HuH-7 (cell line): ENCODE measurements around the gene OVCA2.
"Not testable (repeated sequence)": the region's sequence is repeated elsewhere in the genome, so short reads cannot be mapped to it uniquely, and the experiment has no call there.

Source experiments
- DNase-seq: peaks from one replicate; pipeline ENCODE4 v3.0.0; 2011; ENCODE audit warnings: low spot score

Gene OVCA2

DNA sequence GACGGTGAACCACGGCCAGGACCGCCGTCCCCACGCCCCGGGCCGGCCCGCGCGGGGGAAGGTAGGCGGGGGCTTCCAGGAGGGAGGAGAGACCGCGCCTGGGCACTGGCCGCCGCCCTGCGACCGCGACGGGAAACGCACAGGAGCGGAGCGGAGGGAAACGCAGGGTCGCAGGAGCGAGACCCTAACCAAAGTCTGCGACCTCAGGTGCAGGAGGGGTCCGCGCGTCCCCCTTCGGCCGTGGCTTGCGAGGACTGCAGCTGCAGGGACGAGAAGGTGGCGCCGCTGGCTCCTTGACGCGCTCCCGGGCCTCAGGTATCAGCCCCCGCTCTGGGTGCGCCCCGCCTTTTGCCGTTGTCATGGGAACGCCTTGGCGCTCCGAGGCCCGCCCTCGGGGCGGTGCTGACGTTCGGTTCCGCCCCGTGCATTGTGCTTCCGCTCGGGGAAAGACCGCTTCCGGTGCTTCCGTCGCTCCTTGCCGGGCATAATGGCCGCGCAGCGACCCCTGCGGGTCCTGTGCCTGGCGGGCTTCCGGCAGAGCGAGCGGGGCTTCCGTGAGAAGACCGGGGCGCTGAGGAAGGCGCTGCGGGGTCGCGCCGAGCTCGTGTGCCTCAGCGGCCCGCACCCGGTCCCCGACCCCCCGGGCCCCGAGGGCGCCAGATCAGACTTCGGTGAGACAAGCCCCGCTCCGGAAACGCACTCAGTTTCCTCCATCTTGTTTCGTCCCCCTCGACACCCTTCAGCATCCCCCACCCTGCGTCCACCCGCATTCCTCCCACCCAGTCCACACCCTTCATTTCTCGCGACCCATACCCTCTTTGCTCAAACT, at the start of gene OVCA2:
Gene OVCA2, plus strand, starts transcription at position 462 of the 829 bp plus-strand sequence. Its CDS starts 26 bp downstream, at position 488.
- DNase-seq = peak; percentile 81

DNA sequence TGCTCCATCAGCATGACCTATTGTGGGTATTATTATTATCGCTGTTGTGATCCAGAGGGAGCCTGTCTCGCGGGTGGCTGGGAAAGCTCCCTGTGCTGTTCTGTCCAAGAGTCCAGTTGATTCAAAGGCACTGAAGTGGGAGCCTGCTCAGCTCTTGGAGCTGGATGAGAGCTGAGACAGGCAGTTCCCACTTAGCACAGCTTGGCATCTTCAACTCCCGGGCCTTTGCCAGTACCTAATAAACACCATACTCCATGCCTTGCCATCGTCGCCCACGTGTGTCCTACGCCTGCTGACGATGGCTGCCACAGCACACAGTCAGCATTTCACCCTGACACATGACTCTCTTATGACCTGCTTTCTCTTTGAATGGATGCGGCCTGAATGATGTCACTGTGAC, 49.3 kb upstream of the OVCA2 start:
- DNase-seq = no peak

DNA sequence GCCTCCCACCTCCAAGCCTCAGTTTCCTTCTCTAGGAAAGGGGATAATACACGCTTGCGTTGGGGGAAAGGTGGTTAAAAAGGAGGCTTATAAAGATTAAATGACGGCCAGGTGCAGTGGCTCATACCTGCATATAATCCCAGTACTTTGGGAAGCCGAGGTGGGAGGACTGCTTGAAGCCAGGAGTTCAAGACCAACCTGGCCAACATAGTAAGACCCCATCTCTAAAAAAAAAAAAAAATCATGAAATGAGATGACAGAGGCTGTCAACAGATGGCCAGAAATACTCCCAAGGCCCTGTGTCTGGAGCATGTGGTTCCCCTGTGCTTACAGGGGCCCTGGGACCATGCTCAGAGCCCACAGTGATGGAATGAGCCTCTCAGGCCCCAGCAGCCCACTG, 47.1 kb upstream of the OVCA2 start:
- no peak for DNase-seq

DNA sequence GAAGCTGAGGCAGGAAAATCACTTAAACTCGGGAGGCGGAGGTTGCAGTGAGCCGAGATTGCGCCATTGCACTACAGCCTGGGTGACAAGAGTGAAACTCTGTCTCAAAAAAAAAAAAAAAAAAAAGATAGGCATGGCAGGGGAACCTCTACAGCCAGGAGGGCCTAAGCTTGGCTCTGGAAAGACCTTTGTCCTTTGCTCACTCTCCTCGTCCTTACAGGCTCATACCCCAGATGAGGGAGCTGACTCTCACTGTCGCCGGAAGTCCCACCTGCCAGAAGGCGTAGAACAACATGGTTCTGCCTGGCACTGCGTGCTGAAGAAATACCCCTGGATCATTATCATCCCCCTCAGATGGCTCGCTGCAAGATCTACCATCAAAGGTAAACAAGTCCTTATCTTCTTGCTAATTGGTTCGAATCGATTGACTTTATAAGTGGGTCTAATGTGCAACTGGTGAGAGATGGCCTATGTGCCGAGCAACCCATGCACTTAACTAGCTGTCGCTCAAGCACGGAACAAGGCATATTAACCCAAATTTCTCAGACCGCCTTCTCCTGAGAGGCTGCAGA, 46.4 kb upstream of the OVCA2 start:
- DNase-seq = peak; percentile 73

DNA sequence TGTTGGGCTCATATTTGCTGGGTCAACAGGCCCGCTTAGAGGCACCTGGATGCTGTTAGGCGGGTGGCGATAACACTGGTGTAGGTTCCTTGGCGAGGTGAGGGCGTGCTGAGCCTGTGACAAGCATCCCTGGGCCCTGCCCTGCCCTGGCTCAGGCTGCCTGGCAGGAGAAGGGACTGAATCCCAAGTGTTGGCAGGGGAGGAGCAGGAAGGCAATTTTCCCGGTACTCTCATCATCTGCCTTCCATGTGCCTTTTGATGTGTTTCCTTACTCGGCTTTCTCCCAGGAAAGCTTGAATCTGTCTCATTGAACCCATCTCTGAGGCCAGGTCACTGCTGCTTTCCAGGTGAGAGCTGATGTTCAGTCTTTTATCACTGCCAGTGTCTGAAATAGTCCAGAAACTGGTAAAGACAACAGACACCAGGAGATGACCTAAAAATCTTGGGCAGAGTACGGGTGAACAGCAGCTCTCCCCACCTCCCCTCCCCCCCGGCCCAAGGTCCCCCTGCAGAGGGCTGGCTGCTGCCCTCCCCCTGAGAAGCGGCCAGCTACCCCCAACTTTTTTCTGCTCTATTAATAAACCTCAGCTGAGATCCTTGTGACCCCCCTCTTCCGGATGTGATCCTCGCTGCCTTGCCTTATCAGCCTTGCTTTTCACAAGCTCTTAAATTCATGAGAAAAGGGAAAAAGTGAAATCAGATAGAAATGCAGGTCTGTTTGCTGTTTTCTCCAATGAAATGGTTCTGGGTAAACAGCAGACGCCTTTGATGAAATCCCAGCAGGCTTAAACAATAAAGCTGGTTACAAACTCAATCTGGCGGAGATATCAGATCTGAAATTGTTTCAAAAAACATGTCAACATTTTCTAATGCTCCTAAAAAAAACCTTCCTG, 45.7 kb upstream of the OVCA2 start:
- no peak for DNase-seq

DNA sequence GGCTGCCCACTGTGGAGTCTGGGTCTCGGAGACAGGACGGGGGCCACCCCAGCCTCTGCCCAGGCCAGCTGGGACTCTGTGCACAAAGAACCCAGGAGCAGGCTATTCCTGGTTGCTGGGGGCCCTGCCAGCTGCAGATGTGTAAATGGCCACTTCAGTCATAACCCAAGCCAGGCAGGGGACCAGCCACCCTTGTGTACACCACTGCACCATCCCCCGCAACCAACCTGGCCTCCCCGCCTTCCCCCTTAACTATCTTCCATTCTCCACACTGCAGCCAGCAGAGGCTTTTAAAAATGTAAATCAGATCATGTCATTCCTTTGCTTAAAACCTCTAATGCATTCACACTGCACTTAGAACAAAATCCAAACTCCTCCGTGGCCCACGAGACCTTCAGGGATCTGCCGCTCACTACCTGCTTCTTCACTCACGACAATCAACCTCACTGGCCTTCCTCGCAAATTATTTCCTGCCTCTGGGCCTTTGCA, 45.0 kb upstream of the OVCA2 start:
- DNase-seq = no peak

DNA sequence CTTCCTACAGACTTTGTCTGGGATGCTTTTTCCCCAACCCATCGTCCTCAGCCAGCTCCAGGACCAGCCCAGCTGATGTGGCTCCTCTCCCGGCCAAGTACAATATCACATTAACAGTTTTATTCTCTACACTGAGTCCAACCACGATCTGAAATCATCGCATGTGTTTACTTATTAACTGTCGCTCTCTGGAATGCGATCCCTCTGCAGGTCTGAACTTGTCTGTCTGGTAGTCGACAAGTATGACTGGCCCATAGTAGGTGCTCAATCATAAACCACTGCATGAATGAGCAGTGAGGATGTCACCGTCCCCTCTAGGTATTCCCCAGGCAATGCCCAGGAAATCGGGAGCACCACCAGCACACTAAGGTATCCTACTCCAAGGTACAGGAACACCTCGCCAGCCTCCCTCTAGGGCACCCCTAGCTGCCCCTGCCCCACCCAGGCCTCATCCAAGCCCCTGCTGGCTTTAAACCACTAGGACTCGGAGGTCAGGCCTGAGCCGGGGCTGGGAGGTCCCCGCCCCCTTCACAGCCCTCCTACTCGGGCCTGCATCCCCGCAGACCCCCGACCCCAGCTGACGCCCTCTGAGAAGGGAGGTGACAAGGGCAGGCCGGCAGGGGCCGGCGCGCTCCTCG, 44.4 kb upstream of the OVCA2 start:
- DNase-seq = peak; percentile 50

DNA sequence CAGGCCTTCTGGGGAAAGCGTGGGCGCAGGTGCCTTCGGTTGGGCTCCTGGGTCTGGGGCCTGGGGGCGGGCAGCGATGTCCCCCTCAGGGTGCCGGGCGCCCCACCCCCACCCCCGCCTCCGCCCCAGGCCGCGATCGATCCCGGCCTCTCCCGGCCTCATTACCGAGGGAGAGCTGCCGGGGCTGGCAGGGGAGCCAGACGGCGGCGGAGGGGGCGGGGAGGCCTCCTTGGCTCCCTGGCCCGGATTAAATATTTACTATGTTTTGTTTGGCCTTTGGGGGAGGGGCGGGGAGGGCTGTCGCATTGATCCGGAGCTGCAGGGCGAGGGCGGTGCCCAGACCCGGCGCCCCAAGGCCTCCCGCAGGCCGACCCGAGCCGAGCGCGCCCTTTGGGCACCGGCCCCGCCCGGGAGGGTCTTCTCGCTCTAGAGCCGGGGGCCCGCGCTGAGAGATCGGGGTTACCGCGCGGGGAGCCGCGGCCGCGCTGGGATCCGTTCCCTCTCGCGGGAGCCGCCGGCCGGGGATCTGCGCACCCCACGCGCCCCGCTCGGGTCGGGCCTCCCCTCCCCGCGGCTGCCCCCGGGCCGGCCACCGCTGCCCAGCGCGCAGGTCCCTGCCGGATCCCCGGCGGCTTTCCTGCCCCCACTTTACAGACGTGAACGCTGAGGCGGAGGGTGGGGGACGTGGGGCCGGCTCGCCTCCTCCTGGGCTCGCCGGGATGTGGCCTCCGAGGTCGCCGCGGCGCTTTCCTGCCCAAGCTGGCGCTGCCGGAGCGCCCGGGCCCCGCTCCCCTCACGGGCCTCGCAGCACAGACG, 43.7 kb upstream of the OVCA2 start:
- DNase-seq = peak; percentile 90

DNA sequence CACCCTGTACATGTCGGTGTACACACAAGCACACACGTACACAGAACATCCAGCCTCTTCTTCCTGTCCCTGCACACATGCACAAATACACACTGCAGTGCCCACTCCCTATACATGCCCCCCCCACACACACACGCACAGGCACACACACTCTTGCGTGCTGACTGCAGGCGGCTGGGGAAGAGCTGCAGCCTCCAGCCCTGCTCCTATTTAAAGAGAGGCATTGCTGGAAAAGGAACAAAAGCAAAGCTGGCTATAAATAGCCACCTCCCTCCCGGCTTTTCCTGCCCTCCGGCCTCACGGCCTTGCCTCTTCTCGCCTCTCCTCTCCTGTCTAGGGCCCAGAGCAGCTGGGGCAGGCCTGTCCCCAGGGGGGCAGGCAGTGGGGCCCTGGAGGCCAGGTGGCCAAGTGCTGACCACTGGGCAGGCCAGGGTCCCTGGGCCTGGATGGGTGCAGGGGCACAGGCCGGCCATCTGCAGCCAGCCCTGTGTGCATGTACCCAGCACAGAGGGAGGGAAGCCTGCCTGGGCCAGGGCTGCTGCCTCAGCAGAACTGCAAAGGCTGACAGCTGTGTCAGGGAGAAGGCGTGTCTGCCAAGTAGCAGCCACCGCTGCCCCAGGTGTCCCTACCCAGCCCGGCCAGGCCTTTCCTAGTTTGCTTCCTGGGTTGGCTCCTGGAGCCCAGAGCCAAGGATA, 42.1 kb upstream of the OVCA2 start:
- DNase-seq = peak; percentile 48

DNA sequence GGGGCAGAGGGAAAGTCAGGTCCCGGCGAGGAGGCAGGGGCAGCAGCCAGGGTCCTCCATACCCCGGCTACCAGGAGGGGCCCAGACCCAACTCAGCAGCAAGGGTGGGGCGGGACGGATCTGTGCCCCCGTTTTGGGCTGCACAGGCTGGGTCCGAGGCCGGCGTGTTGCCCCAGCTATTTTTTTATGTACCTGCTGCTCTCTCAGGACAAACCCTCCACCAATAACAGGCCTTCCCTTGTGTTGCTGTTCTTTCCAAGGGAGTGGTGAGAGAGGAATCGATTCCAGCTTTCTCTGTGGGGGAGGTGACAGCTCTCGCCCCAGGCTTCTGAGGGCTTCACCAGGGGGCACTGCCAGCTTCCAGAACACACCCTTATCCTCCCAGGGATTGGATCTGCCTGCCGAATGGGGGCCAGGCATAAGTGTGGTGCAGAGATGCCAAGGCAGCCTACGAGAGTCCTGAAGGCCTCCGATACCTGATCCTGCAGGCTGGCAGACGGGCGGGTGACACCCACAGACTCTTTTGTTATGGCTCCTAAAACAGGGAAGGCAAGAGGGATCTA, 39.0 kb upstream of the OVCA2 start:
- no peak for DNase-seq

DNA sequence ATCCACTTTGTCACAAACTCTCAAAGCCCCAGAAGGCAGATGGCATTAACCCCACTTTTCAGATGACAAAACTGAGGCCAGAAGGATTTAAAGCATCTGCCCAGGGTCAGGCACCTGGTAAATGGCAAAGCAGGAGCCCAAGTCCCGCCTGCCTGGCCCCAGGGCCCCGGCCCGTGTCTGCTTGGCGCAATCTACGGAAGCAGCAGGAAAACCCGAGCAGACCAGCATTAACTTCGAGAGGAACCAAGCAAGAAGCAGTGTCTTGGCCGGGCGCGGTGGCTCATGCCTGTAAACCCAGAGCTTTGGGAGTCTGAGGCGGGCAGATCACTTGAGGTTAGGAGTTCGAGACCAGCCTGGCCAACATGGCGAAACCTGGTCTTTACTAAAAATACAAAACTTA, 38.3 kb upstream of the OVCA2 start:
- no peak for DNase-seq

DNA sequence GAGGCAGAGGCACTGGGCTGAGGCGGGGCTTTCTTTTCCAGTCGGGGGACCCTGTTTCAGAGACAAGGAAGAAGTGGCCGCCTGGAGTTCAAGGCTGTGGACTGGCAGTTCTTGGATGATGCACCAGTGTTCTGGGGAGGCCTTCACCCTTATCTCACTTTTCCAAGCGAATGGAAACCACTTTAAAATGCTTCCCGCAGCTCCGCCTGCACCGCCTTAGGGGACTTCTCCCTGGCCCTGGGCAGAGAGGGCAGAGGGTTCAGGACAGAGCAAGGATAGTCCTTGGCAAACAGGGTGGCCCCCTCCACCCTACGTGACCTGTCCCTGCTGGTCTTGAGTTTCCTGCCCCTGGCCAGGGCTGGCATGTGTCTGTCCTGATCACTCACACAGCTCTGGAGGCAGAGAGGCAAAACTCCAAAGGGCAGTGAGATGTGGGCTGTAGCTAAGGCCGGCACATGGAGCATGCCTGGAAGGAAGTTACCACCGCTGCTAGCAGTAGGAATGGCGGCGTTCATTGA, 37.3 kb upstream of the OVCA2 start:
- no peak for DNase-seq

DNA sequence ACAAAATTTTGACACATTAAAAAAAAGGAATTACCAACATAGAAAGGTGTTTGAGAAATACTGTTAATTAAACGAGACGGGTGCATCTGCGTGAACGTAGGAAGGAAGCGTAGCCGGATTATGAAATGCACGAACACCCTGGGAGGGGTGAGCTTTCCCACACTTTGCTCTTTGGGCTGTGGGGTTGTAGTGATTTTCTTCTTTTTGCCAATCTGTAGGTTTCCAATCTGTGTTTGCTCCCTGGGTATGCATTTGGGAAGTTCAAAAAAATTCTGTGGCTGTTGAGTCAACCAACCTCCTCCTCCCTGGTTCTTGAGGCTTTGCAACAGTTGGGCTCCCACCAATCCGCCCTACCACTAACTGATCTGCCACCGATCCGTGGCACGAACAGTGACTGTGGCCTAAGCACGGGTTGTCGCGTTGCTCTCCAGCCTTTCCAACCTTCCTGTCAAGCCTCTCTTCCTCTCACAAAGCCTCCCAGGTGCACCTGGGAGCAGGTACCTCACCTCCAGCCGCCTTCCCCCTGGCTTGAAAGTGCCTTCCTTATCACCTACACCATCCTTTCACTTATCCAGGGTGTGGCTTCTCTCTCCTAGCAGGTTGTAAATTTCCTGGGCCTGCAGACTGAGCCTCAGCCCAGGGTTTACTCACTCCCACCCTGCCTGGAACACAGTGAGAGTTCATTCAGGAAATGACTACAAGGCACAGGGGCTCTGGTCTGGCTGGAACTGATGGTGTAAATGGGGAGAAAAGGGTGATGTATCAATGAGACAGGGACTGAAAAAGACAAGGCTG, 33.3 kb upstream of the OVCA2 start:
- no peak for DNase-seq

DNA sequence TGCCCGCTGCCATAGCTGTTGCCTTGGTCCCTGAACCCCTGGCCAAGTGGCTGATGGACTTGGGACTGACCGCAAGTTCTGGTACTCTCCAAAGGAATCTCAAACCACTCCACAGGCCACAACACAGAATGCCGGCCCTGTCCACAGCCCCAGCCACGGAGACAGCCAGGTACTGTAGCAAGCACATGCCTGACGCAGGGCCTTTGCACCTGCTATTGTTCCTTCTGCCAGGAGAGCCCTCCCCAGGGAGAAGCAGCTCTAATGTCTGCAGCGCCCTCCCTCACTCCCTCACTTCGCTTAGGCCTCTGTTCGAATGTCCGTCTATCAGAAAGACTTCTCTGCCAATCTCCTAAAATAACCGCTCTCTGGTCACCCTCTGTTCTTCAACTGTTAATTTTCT, 32.1 kb upstream of the OVCA2 start:
- DNase-seq = no peak

DNA sequence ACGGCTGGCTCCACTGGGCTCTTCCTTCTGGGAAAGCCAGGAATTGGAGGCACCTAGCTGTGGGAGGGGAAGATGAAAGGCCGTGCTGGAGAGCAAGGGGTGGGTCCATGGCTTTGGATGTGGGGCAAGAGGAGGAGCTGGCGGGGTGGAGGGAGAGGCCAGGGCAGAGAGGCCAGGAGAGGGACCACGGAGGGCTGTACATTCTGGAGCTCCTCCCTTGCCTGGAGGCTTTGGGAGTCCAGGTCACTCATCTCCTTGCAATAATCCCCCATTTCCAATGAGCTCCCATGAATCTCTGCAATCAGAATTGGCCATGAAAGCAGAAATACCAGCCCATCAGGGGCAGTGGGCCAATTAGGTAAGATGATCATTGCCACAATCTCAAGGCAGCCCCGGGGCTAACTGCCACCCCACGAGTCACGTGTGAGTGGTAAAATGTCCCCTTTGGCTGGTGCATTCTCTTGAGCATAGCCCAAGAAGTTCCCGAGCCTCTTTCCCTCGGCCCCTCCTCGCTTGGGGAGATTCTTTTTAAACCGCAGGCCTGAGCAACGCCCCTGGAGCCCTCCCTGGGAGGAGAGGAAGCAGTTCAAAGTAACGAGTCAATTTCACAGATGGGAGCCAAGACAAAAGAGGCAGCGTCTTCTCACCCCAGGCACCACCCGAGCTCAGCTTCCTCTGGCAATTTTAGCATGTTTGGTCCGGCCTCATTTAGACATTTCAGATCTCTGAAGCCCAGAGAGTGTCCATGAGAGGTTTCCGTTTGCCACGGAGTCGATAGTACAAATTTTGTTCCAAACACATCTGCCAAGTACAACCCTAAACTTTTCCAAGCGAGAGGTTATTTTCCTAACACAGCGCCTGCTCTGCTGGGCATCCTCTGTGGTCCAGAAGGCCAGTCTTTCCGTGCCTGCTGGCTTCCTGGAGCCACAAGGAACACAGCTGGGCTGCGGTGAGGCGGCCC, 30.1 kb upstream of the OVCA2 start:
- DNase-seq = no peak

DNA sequence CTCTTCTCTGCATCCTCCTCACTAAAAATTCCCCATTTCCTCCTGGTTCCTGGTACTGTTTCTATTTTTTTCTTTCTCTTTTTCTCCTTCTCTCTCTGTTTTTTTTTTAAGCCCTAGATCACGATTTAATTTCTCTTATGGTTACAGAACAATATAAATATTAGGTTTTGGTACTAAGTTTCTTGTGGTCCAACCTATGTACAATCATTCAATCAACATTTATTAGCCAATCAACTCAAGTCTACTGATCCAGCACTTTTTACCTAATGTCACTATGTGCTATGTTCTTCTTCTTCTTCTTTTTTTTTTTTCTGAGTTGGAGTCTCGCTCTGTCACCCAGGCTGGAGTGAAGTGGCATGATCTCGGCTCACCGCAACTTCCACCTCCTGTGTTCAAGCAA, 29.3 kb upstream of the OVCA2 start:
- DNase-seq = no peak

DNA sequence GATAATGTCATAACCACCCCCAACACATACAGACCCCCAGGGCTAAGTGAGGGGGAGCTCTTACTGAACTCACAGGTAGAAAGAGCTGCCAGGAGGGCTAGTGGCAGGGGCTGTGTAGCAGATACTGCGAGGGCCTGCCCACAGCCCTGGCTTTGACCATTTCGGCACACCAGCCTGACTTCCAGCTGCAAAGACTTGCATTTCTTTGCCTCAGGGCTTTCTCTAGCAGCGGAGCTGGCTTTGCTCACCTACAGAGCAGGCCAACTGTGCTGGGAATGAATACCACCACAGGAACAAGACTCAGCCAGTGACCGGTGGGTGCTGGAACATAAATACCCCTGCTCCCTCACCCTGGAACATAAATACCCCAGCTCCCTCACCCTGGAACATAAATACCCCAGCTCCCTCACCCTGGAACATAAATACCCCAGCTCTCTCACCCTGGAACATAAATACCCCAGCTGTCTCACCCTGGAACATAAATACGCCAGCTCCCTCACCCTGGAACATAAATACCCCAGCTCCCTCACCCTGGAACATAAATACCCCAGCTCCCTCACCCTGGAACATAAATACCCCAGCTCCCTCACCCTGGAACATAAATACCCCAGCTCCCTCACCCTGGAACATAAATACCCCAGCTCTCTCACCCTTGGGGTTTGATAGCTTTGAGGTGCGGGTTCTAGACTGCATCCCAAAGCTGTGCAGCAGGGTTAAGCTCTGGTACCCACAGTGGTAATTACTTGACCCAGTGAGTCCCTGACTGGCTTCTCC, 28.4 kb upstream of the OVCA2 start:
- not testable (repeated sequence) for DNase-seq
